HepG2 (cell line): ENCODE measurements around the gene RNF17. TPM values are rescaled to one million over a fixed set of nuclear protein-coding genes. Genes with fewer than 3 reads are reported as not detected.

Experiments used
- ATAC-seq: fragments of 200-7000 bp; cut with Tn5 transposase; 3 replicates; pipeline ENCODE4 v1.9.1; 2020; ENCODE audit warnings: mild to moderate bottlenecking, moderate library complexity
- BruUV-seq: library from RNA; stranded (reverse); fragments of 400-500 nt; replicated peaks from 2 replicates; lab custom pipeline; 2021; lab: Mats Ljungman, UMichigan
- CTCF ChIA-PET: fragments of 300-600 bp; formaldehyde crosslinking; extraction: SDS; loops from one replicate; lab custom pipeline; 2021; ENCODE audit warnings: low total read pairs, inconsistent platforms, low intra/inter-chr PET ratio; lab: Yijun Ruan, JAX
- POLR2A ChIA-PET: fragments of 350-600 bp; sonication (Branson Sonifier 250); formaldehyde crosslinking; loops from one replicate; lab custom pipeline; 2020; ENCODE audit warnings: antibody characterized with exemption, inconsistent platforms; lab: Yijun Ruan, JAX
- DNase-seq: peaks from one replicate; pipeline ENCODE4 v3.0.0-alpha.2; 2015; ENCODE audit warnings: low spot score
- FAIRE-seq: peaks from 3 replicates; lab custom pipeline; 2011; peaks lifted over from hg19 to GRCh38; lab: Jason Lieb, UNC
- H2AFZ ChIP-seq: one replicate; pipeline ENCODE4 v1.6.1; 2011; ENCODE audit warnings: low read length, inconsistent platforms
- H3K27ac ChIP-seq: fragments of 300-600 bp; 3 replicates; pipeline ENCODE4 v1.8.0; 2011; ENCODE audit warnings: mixed run types, mild to moderate bottlenecking, mixed read lengths, low read length, inconsistent platforms; ENCODE audit not compliant: insufficient read depth; ENCODE audit errors: extremely low read length
- H3K27me3 ChIP-seq, 2 experiments: fragments of 200-600 bp in 1 of 2; 2 replicates in 1 of 2; 3 replicates in 1 of 2; pipeline versions ENCODE4 v1.6.0 to v1.8.0; 2011; ENCODE audit warnings: low read length in 2 of 2, mild to moderate bottlenecking in 2 of 2, moderate library complexity in 2 of 2, inconsistent platforms in 1 of 2; ENCODE audit not compliant: insufficient read depth in 2 of 2, control insufficient read depth in 1 of 2
- H3K36me3 ChIP-seq, 2 experiments: fragments of 200-600 bp in 1 of 2; replicated peaks in 1 of 2; 2 replicates in 1 of 2; 3 replicates in 1 of 2; pipeline versions ENCODE4 v1.5.1 to v1.8.0; 2011; ENCODE audit warnings: low read length in 2 of 2, inconsistent platforms in 1 of 2; ENCODE audit not compliant: insufficient read depth in 2 of 2, control insufficient read depth in 1 of 2
- H3K4me1 ChIP-seq: 2 replicates; pipeline ENCODE4 v1.5.1; 2012; ENCODE audit warnings: low read length, inconsistent platforms; ENCODE audit not compliant: insufficient read depth
- H3K4me2 ChIP-seq: 2 replicates; pipeline ENCODE4 v1.6.0; 2011; ENCODE audit warnings: low read depth, low read length, inconsistent platforms
- H3K4me3 ChIP-seq, 3 experiments: fragments of 200-600 bp in 1 of 3; sonication (generic), shearing (Covaris generic) in 1 of 3; replicated peaks in 1 of 3; 2 replicates each; pipeline ENCODE4 v1.5.1; 2011 to 2016; ENCODE audit warnings: low read length in 3 of 3, inconsistent platforms in 2 of 3, low read depth in 2 of 3, mild to moderate bottlenecking in 2 of 3, control low read depth in 1 of 3, mixed read lengths in 1 of 3; ENCODE audit not compliant: insufficient read depth in 1 of 3
- H3K79me2 ChIP-seq: one replicate; pipeline ENCODE4 v1.6.1; 2011; ENCODE audit warnings: low read length, inconsistent platforms; ENCODE audit not compliant: insufficient read depth
- H3K9ac ChIP-seq: 2 replicates; pipeline ENCODE4 v1.6.0; 2011; ENCODE audit warnings: mild to moderate bottlenecking, low read depth, low read length, inconsistent platforms; ENCODE audit not compliant: insufficient read depth
- H3K9me3 ChIP-seq: 2 replicates; pipeline ENCODE4 v1.5.1; 2012; ENCODE audit warnings: mild to moderate bottlenecking, low read length
- H4K20me1 ChIP-seq: 2 replicates; pipeline ENCODE4 v1.6.0; 2011; ENCODE audit warnings: inconsistent platforms, mild to moderate bottlenecking, low read length, moderate library complexity; ENCODE audit not compliant: insufficient read depth
- HNRNPH1 ChIP-seq: fragments of 200-400 bp; formaldehyde crosslinking; optimal IDR thresholded peaks from 2 replicates; pipeline ENCODE3; 2017; ENCODE audit warnings: mild to moderate bottlenecking, low read depth, low read length
- KLF9 ChIP-seq: IDR thresholded peaks from 2 replicates; pipeline ENCODE4 v1.6.1; 2016; ENCODE audit warnings: low read depth
- RFXANK ChIP-seq: IDR thresholded peaks from 2 replicates; pipeline ENCODE4 v1.6.1; 2016
- SYNCRIP ChIP-seq: fragments of 200-400 bp; formaldehyde crosslinking; IDR thresholded peaks from 2 replicates; pipeline ENCODE4 v1.6.1; 2018; ENCODE audit warnings: mild to moderate bottlenecking, low read depth, low read length; ENCODE audit not compliant: insufficient read depth
- TFDP1 ChIP-seq: IDR thresholded peaks from 2 replicates; pipeline ENCODE4 v1.6.1; 2016; ENCODE audit warnings: missing compliant biosample characterization, missing genetic modification reagents, borderline replicate concordance
- ZNF343 ChIP-seq: sonication (generic); formaldehyde crosslinking; IDR thresholded peaks from 2 replicates; pipeline ENCODE4 v1.4.0; 2020; ENCODE audit warnings: mild to moderate bottlenecking, missing genetic modification reagents
- WGBS: methylation state at CpG from one replicate; pipeline ENCODE4 v1.1.6; 2017; ENCODE audit warnings: low lambda C conversion rate; 5-methylcytosine and 5-hydroxymethylcytosine counted together
- in situ Hi-C: cut with HindIII; loops from 2 replicates; pipeline ENCODE4 v1.10.0; 2017; ENCODE audit warnings: low pct_unique_long_range_greater_than_20kb; ENCODE audit not compliant: extremely low pct_ligation_motif_present
- intact Hi-C: fragments of 100-400 bp; cut with micrococcal nuclease; formaldehyde crosslinking; loops from one replicate; pipeline ENCODE4 v1.10.0; 2022; ENCODE audit not compliant: unreplicated experiment
- polyA plus RNA-seq, 8 experiments: library from polyadenylated mRNA; depleted of rRNA in 3 of 8; stranded (reverse) in 7 of 8; unstranded in 1 of 8; fragments of >200 nt; fragmentation: Illumina TruSeq in 4 of 8; extraction: Trizol in 4 of 8; gene quantifications; 2 replicates each; pipeline versions ENCODE4 v1.2.1 to v1.2.3, GENCODE V29; 2011 to 2016; ENCODE audit warnings: low read depth in 4 of 8, missing spikeins in 1 of 8, mixed read lengths in 1 of 8; ENCODE audit not compliant: insufficient read depth in 1 of 8
- total RNA-seq, 5 experiments: library from RNA; depleted of rRNA; stranded (reverse); fragments of >200 nt; fragmentation: Illumina TruSeq; extraction: Trizol; gene quantifications; 2 replicates each; pipeline ENCODE4 v1.2.3, GENCODE V29; 2016; ENCODE audit warnings: low read depth in 1 of 5
- TF ChIP-seq, protein P1 (sequence below): sonication (generic); formaldehyde crosslinking; IDR thresholded peaks from 2 replicates; pipeline ENCODE4 v1.4.0; 2020; ENCODE audit warnings: missing genetic modification reagents, borderline replicate concordance
- TF ChIP-seq, protein P2 (sequence below): sonication (generic); formaldehyde crosslinking; IDR thresholded peaks from 2 replicates; pipeline ENCODE4 v1.5.1; 2020; ENCODE audit warnings: missing genetic modification reagents, mild to moderate bottlenecking, borderline replicate concordance

RNF17 gene
- total and polyA plus RNA-seq, 2 of the 13 experiments (the other 11 are each of a cell fraction or from before 2014, with no cell fraction given) = not detected

- DNase-seq = no peak
- POLR2A ChIA-PET = no interaction called here
Measured at GRCh38 chr13:24741791-24742190, 22.2 kb upstream of the RNF17 start.

More at GRCh38 chr13:24741791-24742190, 22.2 kb upstream of the RNF17 start:
- Histone ChIP-seq H3K4me1 (no peaks in the 10 kb centered on the region), H3K9ac (no peak overlapping the region), H3K4me3 (no peak overlapping the region), H3K79me2 (no peaks in the 10 kb centered on the region), H3K27ac (no peak overlapping the region), H3K9me3 (no peaks in the 10 kb centered on the region), H3K27me3 (peaks cover 0 to 2% of the 10 kb centered on the region in 2 experiments; a peak in 3 of 5 replicates), H2AFZ (no peak overlapping the region), H3K4me2 (no peak overlapping the region), H4K20me1 (no peaks in the 10 kb centered on the region), H3K36me3 (no peaks in the 10 kb centered on the region)
- BruUV-seq = no TSS peak
- no peak for ATAC-seq
- in situ Hi-C loops = no loop called here
- TF ChIP-seq, protein P1, sequence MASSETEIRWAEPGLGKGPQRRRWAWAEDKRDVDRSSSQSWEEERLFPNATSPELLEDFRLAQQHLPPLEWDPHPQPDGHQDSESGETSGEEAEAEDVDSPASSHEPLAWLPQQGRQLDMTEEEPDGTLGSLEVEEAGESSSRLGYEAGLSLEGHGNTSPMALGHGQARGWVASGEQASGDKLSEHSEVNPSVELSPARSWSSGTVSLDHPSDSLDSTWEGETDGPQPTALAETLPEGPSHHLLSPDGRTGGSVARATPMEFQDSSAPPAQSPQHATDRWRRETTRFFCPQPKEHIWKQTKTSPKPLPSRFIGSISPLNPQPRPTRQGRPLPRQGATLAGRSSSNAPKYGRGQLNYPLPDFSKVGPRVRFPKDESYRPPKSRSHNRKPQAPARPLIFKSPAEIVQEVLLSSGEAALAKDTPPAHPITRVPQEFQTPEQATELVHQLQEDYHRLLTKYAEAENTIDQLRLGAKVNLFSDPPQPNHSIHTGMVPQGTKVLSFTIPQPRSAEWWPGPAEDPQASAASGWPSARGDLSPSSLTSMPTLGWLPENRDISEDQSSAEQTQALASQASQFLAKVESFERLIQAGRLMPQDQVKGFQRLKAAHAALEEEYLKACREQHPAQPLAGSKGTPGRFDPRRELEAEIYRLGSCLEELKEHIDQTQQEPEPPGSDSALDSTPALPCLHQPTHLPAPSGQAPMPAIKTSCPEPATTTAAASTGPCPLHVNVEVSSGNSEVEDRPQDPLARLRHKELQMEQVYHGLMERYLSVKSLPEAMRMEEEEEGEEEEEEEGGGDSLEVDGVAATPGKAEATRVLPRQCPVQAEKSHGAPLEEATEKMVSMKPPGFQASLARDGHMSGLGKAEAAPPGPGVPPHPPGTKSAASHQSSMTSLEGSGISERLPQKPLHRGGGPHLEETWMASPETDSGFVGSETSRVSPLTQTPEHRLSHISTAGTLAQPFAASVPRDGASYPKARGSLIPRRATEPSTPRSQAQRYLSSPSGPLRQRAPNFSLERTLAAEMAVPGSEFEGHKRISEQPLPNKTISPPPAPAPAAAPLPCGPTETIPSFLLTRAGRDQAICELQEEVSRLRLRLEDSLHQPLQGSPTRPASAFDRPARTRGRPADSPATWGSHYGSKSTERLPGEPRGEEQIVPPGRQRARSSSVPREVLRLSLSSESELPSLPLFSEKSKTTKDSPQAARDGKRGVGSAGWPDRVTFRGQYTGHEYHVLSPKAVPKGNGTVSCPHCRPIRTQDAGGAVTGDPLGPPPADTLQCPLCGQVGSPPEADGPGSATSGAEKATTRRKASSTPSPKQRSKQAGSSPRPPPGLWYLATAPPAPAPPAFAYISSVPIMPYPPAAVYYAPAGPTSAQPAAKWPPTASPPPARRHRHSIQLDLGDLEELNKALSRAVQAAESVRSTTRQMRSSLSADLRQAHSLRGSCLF (CRISPR knock-in tag) = no peak
- TF ChIP-seq HNRNPH1 (no peak), KLF9 (CRISPR knock-in tag) (no peak), ZNF343 (no peak), TFDP1 (CRISPR knock-in tag) (no peak), RFXANK (CRISPR knock-in tag) (no peak), SYNCRIP (no peak)
- TF ChIP-seq, protein P2, sequence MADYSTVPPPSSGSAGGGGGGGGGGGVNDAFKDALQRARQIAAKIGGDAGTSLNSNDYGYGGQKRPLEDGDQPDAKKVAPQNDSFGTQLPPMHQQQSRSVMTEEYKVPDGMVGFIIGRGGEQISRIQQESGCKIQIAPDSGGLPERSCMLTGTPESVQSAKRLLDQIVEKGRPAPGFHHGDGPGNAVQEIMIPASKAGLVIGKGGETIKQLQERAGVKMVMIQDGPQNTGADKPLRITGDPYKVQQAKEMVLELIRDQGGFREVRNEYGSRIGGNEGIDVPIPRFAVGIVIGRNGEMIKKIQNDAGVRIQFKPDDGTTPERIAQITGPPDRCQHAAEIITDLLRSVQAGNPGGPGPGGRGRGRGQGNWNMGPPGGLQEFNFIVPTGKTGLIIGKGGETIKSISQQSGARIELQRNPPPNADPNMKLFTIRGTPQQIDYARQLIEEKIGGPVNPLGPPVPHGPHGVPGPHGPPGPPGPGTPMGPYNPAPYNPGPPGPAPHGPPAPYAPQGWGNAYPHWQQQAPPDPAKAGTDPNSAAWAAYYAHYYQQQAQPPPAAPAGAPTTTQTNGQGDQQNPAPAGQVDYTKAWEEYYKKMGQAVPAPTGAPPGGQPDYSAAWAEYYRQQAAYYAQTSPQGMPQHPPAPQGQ (CRISPR knock-in tag) = no peak
- intact Hi-C loops = no loop called here
- 80% methylated on average over 1 of the region's 8 CpGs for WGBS
- CTCF ChIA-PET = no interaction called here
- FAIRE-seq = no peak
